GM23338 (cell line): Measurements from ENCODE around the gene HEY2. TPM values are rescaled to one million over a fixed set of nuclear protein-coding genes. Genes with fewer than 3 reads are reported as not detected.

Experiments used
- ATAC-seq: fragments of 200-7000 bp; cut with Tn5 transposase; 3 replicates; pipeline ENCODE4 v1.9.1; 2020
- DNase-seq: peaks from one replicate; pipeline ENCODE4 v3.0.0-alpha.2; 2015; ENCODE audit warnings: low spot score
- H2AFZ ChIP-seq: fragments of 200-600 bp; sonication (generic); 2 replicates; pipeline ENCODE4 v1.8.0; 2016; ENCODE audit warnings: antibody characterized with exemption, mild to moderate bottlenecking, moderate library complexity
- H3F3A ChIP-seq: fragments of 200-600 bp; sonication (generic); replicated peaks from 2 replicates; pipeline ENCODE4 v1.8.0; 2017; ENCODE audit warnings: antibody characterized with exemption, mixed run types, low read depth
- H3K27ac ChIP-seq: fragments of 200-600 bp; sonication (generic); 2 replicates; pipeline ENCODE4 v1.6.1; 2016; ENCODE audit warnings: low read depth
- H3K27me3 ChIP-seq: fragments of 200-600 bp; sonication (generic); 2 replicates; pipeline ENCODE4 v1.8.0; 2016; ENCODE audit warnings: mild to moderate bottlenecking, mixed run types, moderate library complexity; ENCODE audit not compliant: insufficient read depth
- H3K36me3 ChIP-seq: fragments of 200-600 bp; sonication (generic); 2 replicates; pipeline ENCODE4 v1.8.0; 2016; ENCODE audit warnings: mild to moderate bottlenecking; ENCODE audit not compliant: insufficient read depth
- H3K4me1 ChIP-seq: fragments of 200-600 bp; sonication (generic); 2 replicates; pipeline ENCODE4 v1.8.0; 2016; ENCODE audit warnings: mild to moderate bottlenecking, moderate library complexity; ENCODE audit not compliant: insufficient read depth
- H3K4me2 ChIP-seq: fragments of 200-600 bp; sonication (generic); 2 replicates; pipeline ENCODE4 v1.7.1; 2017; ENCODE audit warnings: mixed run types
- H3K4me3 ChIP-seq: fragments of 200-600 bp; sonication (generic); 2 replicates; pipeline ENCODE4 v1.6.1; 2016; ENCODE audit warnings: mixed run types
- H3K79me2 ChIP-seq: fragments of 200-600 bp; sonication (generic); replicated peaks from 2 replicates; pipeline ENCODE4 v1.8.0; 2017; ENCODE audit warnings: mild to moderate bottlenecking; ENCODE audit not compliant: insufficient read depth
- H3K9me2 ChIP-seq: fragments of 200-600 bp; sonication (generic); 2 replicates; pipeline ENCODE4 v1.8.0; 2017; ENCODE audit not compliant: insufficient read depth
- H4K20me1 ChIP-seq: fragments of 200-600 bp; sonication (generic); replicated peaks from 2 replicates; pipeline ENCODE4 v1.8.0; 2017; ENCODE audit warnings: mild to moderate bottlenecking; ENCODE audit not compliant: insufficient read depth
- H3K27ac Mint-ChIP-seq: 2 replicates; pipeline ENCODE4 v1.8.0; 2020; ENCODE audit warnings: inconsistent platforms, mild to moderate bottlenecking, moderate library complexity, mixed read lengths
- H3K27me3 Mint-ChIP-seq: 3 replicates; pipeline ENCODE4 v1.8.0; 2022; ENCODE audit warnings: low read depth, mild to moderate bottlenecking, moderate library complexity, mixed read lengths, inconsistent platforms; ENCODE audit not compliant: insufficient read depth, poor library complexity
- H3K36me3 Mint-ChIP-seq: 3 replicates; pipeline ENCODE4 v1.8.0; 2021; ENCODE audit warnings: low read depth, mild to moderate bottlenecking, inconsistent platforms, moderate library complexity, mixed read lengths
- H3K4me1 Mint-ChIP-seq: 3 replicates; pipeline ENCODE4 v1.8.0; 2020; ENCODE audit warnings: mild to moderate bottlenecking, inconsistent platforms, mixed read lengths
- H3K4me3 Mint-ChIP-seq: 3 replicates; pipeline ENCODE4 v1.8.0; 2021; ENCODE audit warnings: moderate library complexity, mild to moderate bottlenecking, inconsistent platforms, mixed read lengths
- H3K9me3 Mint-ChIP-seq: 3 replicates; pipeline ENCODE4 v1.8.0; 2020; ENCODE audit warnings: moderate library complexity, mild to moderate bottlenecking, inconsistent platforms, mixed read lengths
- NANOG ChIP-seq: IDR thresholded peaks from 2 replicates; pipeline ENCODE4 v1.6.1; 2016; ENCODE audit warnings: antibody characterized with exemption, borderline replicate concordance
- ZNF331 ChIP-seq: fragments of 250-450 bp; sonication (Bioruptor Pico); IDR thresholded peaks from 2 replicates; pipeline ENCODE4 v1.5.0; 2020; ENCODE audit warnings: low read depth, mild to moderate bottlenecking, moderate library complexity
- polyA plus RNA-seq: library from polyadenylated mRNA; unstranded; fragments of >200 nt; fragmentation: Nextera tagmentation; extraction: Ambion mirVana; gene quantifications from 2 replicates; pipeline ENCODE4 v1.2.1, GENCODE V29; 2016
- total RNA-seq: library from RNA; depleted of rRNA; stranded (reverse); fragments of >200 nt; shearing (Covaris generic); gene quantifications from 2 replicates; pipeline ENCODE4 v1.2.3, GENCODE V29; 2014
- TF ChIP-seq, protein P1 (sequence below): IDR thresholded peaks from one replicate; pipeline ENCODE4 v1.6.1; 2018; ENCODE audit warnings: antibody characterized with exemption; ENCODE audit not compliant: unreplicated experiment
- TF ChIP-seq, protein P2 (sequence below): fragments of 250-450 bp; sonication (Bioruptor Pico); IDR thresholded peaks from 2 replicates; pipeline ENCODE4 v1.5.0; 2020; ENCODE audit warnings: mild to moderate bottlenecking, moderate library complexity

Gene HEY2
- total and polyA plus RNA-seq, 2 experiments from 2014 or later = 4.3 to 8.5 TPM

DNA sequence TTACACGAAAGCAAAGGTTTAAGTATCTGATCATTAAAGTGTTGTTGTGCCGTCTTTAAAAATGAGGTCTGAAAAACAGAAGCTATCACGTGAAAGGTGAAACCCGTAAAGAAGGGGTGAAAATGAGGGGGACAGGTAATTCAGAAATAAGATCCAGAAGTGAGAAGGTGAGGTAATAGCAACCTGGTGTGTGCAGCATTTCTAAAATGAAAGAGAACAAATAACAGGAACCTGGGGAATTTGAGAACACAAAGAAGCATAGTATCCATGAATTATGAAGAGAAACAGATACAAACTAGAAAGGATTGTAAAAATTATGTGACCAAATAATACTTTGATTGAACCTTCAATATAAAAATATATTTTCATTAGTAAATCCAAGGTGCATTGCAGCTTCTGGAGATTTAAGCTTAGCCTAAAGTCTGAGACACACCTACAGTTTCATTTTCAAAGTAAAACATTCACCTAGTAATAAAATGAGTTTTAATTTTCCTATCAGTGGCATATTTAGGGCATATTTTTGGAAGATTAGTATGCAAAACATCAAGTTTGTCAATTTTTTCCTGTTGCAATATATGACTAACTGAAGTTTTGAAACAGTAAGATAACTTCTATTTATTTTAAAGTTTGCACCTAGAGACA is 1.4 kb downstream of the HEY2 start:
- DNase-seq (no peak), ATAC-seq (no peak)
- Histone ChIP-seq H4K20me1 (no peaks in the 10 kb centered on the region), H3K27me3 (peaks cover 32% of the 10 kb centered on the region), H3F3A (peaks cover 15% of the 10 kb centered on the region; the same call in 1 of the 2 replicates), H3K27ac (no peak overlapping the region), H3K36me3 (no peaks in the 10 kb centered on the region), H3K4me2 (peak overlapping the region; percentile 80), H3K9me2 (no peaks in the 10 kb centered on the region), H2AFZ (no peak overlapping the region), H3K79me2 (peaks cover 19% of the 10 kb centered on the region), H3K4me1 (peaks cover 45% of the 10 kb centered on the region), H3K4me3 (peak overlapping the region; percentile 66)
- H3K4me3 Mint-ChIP-seq = peak overlapping the region; percentile 90
- TF ChIP-seq, protein P1, sequence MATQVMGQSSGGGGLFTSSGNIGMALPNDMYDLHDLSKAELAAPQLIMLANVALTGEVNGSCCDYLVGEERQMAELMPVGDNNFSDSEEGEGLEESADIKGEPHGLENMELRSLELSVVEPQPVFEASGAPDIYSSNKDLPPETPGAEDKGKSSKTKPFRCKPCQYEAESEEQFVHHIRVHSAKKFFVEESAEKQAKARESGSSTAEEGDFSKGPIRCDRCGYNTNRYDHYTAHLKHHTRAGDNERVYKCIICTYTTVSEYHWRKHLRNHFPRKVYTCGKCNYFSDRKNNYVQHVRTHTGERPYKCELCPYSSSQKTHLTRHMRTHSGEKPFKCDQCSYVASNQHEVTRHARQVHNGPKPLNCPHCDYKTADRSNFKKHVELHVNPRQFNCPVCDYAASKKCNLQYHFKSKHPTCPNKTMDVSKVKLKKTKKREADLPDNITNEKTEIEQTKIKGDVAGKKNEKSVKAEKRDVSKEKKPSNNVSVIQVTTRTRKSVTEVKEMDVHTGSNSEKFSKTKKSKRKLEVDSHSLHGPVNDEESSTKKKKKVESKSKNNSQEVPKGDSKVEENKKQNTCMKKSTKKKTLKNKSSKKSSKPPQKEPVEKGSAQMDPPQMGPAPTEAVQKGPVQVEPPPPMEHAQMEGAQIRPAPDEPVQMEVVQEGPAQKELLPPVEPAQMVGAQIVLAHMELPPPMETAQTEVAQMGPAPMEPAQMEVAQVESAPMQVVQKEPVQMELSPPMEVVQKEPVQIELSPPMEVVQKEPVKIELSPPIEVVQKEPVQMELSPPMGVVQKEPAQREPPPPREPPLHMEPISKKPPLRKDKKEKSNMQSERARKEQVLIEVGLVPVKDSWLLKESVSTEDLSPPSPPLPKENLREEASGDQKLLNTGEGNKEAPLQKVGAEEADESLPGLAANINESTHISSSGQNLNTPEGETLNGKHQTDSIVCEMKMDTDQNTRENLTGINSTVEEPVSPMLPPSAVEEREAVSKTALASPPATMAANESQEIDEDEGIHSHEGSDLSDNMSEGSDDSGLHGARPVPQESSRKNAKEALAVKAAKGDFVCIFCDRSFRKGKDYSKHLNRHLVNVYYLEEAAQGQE = no peak
- 0 out of 2 replicates have a peak, but pooled peaks have one; percentile 31 for TF ChIP-seq NANOG
- peaks cover 32% of the 10 kb centered on the region for H3K27me3 Mint-ChIP-seq
- H3K36me3 Mint-ChIP-seq = peaks cover 18% of the 10 kb centered on the region
- peaks cover 61% of the 10 kb centered on the region for H3K4me1 Mint-ChIP-seq
- H3K27ac Mint-ChIP-seq = no peak overlapping the region
- H3K9me3 Mint-ChIP-seq = no peaks in the 10 kb centered on the region; the same call in 2 of the 3 replicates

DNA sequence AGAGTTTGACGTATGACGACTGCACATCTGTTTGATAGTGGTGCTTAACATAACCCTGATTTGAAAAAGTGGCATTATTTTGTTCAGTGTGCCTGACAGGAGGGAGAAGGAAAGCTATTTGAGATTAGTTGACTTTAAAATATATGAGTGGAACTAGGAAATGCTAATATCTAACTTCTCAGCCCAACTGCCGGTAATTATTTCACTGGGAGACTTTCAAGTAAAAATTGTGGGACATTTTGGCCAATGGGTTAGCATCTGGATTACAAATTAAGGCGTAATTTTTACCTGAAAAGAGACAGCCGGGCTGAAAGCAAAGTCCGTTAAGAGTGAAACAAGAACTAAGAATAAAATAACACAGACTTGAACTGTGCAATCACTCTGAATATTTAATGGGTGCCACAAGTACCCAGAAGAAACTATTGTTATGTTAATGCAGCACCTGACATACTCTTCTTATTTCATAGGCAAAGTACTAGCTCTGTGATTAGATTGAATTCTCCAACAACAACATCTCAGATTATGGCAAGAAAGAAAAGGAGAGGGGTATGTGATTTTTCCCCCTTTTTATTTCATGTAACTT is 2.0 kb downstream of the HEY2 start:
- no peak overlapping the region for H3K27ac Mint-ChIP-seq
- no peak overlapping the region for H3K27ac ChIP-seq

More for the DNA sequence above, 2.0 kb downstream of the HEY2 start:
- Histone ChIP-seq H3K4me2 (peak overlapping the region; percentile 80), H3K79me2 (peaks cover 19% of the 10 kb centered on the region), H3K4me3 (peak overlapping the region; percentile 66), H3F3A (0 out of 2 replicates have a peak, but pooled peaks cover 11% of the 10 kb centered on the region), H3K4me1 (peaks cover 41% of the 10 kb centered on the region), H3K9me2 (no peaks in the 10 kb centered on the region), H3K27me3 (peaks cover 32% of the 10 kb centered on the region), H3K36me3 (no peaks in the 10 kb centered on the region), H2AFZ (no peak overlapping the region), H4K20me1 (no peaks in the 10 kb centered on the region)
- peaks cover 24% of the 10 kb centered on the region for H3K36me3 Mint-ChIP-seq
- ATAC-seq (no peak), DNase-seq (peak; percentile 46)
- H3K9me3 Mint-ChIP-seq = no peaks in the 10 kb centered on the region; the same call in 2 of the 3 replicates
- H3K4me1 Mint-ChIP-seq = peaks cover 55% of the 10 kb centered on the region
- TF ChIP-seq NANOG (peak; percentile 63), ZNF331 (no peak)
- TF ChIP-seq, protein P2, sequence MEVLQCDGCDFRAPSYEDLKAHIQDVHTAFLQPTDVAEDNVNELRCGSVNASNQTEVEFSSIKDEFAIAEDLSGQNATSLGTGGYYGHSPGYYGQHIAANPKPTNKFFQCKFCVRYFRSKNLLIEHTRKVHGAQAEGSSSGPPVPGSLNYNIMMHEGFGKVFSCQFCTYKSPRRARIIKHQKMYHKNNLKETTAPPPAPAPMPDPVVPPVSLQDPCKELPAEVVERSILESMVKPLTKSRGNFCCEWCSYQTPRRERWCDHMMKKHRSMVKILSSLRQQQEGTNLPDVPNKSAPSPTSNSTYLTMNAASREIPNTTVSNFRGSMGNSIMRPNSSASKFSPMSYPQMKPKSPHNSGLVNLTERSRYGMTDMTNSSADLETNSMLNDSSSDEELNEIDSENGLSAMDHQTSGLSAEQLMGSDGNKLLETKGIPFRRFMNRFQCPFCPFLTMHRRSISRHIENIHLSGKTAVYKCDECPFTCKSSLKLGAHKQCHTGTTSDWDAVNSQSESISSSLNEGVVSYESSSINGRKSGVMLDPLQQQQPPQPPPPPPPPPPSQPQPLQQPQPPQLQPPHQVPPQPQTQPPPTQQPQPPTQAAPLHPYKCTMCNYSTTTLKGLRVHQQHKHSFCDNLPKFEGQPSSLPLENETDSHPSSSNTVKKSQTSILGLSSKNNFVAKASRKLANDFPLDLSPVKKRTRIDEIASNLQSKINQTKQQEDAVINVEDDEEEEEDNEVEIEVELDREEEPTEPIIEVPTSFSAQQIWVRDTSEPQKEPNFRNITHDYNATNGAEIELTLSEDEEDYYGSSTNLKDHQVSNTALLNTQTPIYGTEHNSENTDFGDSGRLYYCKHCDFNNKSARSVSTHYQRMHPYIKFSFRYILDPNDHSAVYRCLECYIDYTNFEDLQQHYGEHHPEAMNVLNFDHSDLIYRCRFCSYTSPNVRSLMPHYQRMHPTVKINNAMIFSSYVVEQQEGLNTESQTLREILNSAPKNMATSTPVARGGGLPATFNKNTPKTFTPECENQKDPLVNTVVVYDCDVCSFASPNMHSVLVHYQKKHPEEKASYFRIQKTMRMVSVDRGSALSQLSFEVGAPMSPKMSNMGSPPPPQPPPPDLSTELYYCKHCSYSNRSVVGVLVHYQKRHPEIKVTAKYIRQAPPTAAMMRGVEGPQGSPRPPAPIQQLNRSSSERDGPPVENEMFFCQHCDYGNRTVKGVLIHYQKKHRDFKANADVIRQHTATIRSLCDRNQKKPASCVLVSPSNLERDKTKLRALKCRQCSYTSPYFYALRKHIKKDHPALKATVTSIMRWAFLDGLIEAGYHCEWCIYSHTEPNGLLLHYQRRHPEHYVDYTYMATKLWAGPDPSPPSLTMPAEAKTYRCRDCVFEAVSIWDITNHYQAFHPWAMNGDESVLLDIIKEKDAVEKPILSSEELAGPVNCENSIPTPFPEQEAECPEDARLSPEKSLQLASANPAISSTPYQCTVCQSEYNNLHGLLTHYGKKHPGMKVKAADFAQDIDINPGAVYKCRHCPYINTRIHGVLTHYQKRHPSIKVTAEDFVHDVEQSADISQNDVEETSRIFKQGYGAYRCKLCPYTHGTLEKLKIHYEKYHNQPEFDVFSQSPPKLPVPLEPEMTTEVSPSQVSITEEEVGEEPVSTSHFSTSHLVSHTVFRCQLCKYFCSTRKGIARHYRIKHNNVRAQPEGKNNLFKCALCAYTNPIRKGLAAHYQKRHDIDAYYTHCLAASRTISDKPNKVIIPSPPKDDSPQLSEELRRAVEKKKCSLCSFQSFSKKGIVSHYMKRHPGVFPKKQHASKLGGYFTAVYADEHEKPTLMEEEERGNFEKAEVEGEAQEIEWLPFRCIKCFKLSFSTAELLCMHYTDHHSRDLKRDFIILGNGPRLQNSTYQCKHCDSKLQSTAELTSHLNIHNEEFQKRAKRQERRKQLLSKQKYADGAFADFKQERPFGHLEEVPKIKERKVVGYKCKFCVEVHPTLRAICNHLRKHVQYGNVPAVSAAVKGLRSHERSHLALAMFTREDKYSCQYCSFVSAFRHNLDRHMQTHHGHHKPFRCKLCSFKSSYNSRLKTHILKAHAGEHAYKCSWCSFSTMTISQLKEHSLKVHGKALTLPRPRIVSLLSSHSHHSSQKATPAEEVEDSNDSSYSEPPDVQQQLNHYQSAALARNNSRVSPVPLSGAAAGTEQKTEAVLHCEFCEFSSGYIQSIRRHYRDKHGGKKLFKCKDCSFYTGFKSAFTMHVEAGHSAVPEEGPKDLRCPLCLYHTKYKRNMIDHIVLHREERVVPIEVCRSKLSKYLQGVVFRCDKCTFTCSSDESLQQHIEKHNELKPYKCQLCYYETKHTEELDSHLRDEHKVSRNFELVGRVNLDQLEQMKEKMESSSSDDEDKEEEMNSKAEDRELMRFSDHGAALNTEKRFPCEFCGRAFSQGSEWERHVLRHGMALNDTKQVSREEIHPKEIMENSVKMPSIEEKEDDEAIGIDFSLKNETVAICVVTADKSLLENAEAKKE = no peak
- TF ChIP-seq, protein P1 = no peak
- peak overlapping the region; percentile 60 for H3K4me3 Mint-ChIP-seq
- H3K27me3 Mint-ChIP-seq = peaks cover 32% of the 10 kb centered on the region
